ENCODE results near the gene GNG3. TPM values are rescaled to one million over a fixed set of nuclear protein-coding genes. Genes with fewer than 3 reads are reported as not detected.
"Not testable (repeated sequence)": the region's sequence is repeated elsewhere in the genome, so short reads cannot be mapped to it uniquely, and the experiment has no call there.

The GNG3 gene
- total RNA-seq, 4 donors from 2014 or later = 0.52 TPM; not detected in 3

- H3K4me3 ChIP-seq = peak overlapping the region; percentile 51 to 74
- peak in 1 of 2 donors; percentile 40 for DNase-seq
- H3K27me3 ChIP-seq = no peaks in the 10 kb centered on the region
- no peak for TF ChIP-seq POLR2A (IDR thresholded peaks at IDR 0.05)
- H3K4me1 ChIP-seq = peaks cover 12 to 13% of the 10 kb centered on the region in 2 donors
- peak overlapping the region; percentile 87 to 92 for H3K27ac ChIP-seq
- intact Hi-C loops (cut with DNase I; ENCODE audit: low total_unique reads) = no loop called here
- no peaks in the 10 kb centered on the region for H3K36me3 ChIP-seq
- H3K9me3 ChIP-seq = no peaks in the 10 kb centered on the region
Measured at GRCh38 chr11:62726156-62726914, 18.9 kb downstream of the GNG3 start.

GRCh38 chr11:62726915-62727164 is 19.4 kb downstream of the GNG3 start:
- peaks cover 12 to 13% of the 10 kb centered on the region in 2 donors for H3K4me1 ChIP-seq
- DNase-seq = no peak

GRCh38 chr11:62727165-62727871 is 19.8 kb downstream of the GNG3 start, which contains the start of gene HNRNPUL2:
HNRNPUL2 (minus strand) TSS chr11:62727457; CDS start chr11:62727156, 301 bp downstream.
- Histone ChIP-seq H3K27me3 (no peaks in the 10 kb centered on the region), H3K36me3 (no peaks in the 10 kb centered on the region), H3K27ac (peak within 1 kb of the TSS; percentile 87 to 92), H3K9me3 (no peaks in the 10 kb centered on the region), H3K4me3 (peak within 1 kb of the TSS; percentile 51 to 74), H3K4me1 (peaks cover 12 to 13% of the 10 kb centered on the region in 2 donors)
- TF ChIP-seq POLR2A (IDR thresholded peaks at IDR 0.05) (peak; percentile 80 to 97), CTCF (IDR thresholded peaks at IDR 0.05) (peak in 1 of 4 experiments; percentile 20)
- intact Hi-C loops (cut with DNase I; ENCODE audit: low total_unique reads) = no loop called here
- DNase-seq = peak; percentile 98 to 99

More at GRCh38 chr11:62726915-62727164, 19.4 kb downstream of the GNG3 start:
- intact Hi-C loops (cut with DNase I; ENCODE audit: low total_unique reads) = no loop called here
- Histone ChIP-seq H3K36me3 (no peaks in the 10 kb centered on the region), H3K4me3 (peak overlapping the region; percentile 51 to 74), H3K9me3 (no peaks in the 10 kb centered on the region), H3K27me3 (no peaks in the 10 kb centered on the region), H3K27ac (peak overlapping the region; percentile 87 to 92)
- TF ChIP-seq CTCF (IDR thresholded peaks at IDR 0.05) = no peak
- TF ChIP-seq POLR2A (IDR thresholded peaks at IDR 0.05) = no peak

- TF ChIP-seq CTCF (IDR thresholded peaks at IDR 0.05) = no peak
- intact Hi-C loops (cut with DNase I; ENCODE audit: low total_unique reads) = no loop called here
- Histone ChIP-seq H3K4me3 (peak overlapping the region; percentile 51 to 74), H3K36me3 (no peaks in the 10 kb centered on the region), H3K4me1 (peaks cover 12 to 13% of the 10 kb centered on the region in 2 donors), H3K27me3 (no peaks in the 10 kb centered on the region), H3K27ac (peak overlapping the region; percentile 87 to 92), H3K9me3 (no peaks in the 10 kb centered on the region)
- DNase-seq = peak; percentile 81 to 94
Measured at GRCh38 chr11:62727872-62728170, 20.3 kb downstream of the GNG3 start.

GRCh38 chr11:62728171-62728988 is 20.9 kb downstream of the GNG3 start, which contains the start of gene TTC9C:
TTC9C (plus strand) TSS chr11:62728486; CDS start chr11:62728849, 363 bp downstream.
- H3K4me1 ChIP-seq = peaks cover 12 to 13% of the 10 kb centered on the region in 2 donors
- no peaks in the 10 kb centered on the region for H3K9me3 ChIP-seq
- intact Hi-C loops (cut with DNase I; ENCODE audit: low total_unique reads) = no loop called here
- no peaks in the 10 kb centered on the region for H3K27me3 ChIP-seq
- H3K36me3 ChIP-seq = no peaks in the 10 kb centered on the region
- DNase-seq = peak; percentile 84 to 90
- H3K4me3 ChIP-seq = peak within 1 kb of the TSS; percentile 51 to 74
- TF ChIP-seq CTCF (IDR thresholded peaks at IDR 0.05) (no peak), POLR2A (IDR thresholded peaks at IDR 0.05) (peak; percentile 34 to 62)
- peak within 1 kb of the TSS; percentile 87 to 92 for H3K27ac ChIP-seq

- H3K4me3 ChIP-seq; H3K36me3 ChIP-seq; H3K9me3 ChIP-seq; DNase-seq; H3K27ac ChIP-seq; intact Hi-C loops (cut with DNase I; ENCODE audit: low total_unique reads); H3K27me3 ChIP-seq: not testable (repeated sequence)
- H3K4me1 ChIP-seq = peaks cover 10 to 13% of the 10 kb centered on the region in 2 donors
Measured at GRCh38 chr11:62730076-62730475, 22.6 kb downstream of the GNG3 start.

All from uterus (tissue), 4 donors.